Measurements from ENCODE around the gene FRAS1.

The FRAS1 gene

DNA sequence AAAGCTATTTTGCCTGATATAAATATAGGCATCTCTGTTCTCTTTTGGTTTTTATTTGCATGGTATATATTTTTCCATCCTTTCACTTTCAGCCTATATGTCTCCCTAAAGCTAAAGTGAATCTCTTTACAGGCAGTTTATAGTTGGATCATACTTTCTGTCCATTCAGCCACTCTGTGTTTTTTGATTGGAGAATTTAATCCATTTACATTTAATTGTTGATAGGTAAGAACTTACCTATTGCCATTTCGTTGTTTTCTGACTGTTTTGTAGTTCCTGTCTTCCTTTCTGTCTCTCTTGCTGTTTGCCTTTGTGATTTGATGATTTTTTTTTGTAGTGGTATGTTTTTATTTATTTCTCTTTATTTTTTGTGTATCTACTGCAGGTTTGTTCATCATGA is 338.5 kb downstream of the FRAS1 start:
- FAIRE-seq (no peak), DNase-seq (ENCODE audit: insufficient read length, low spot score) (no peak)
- no peak for TF ChIP-seq CTCF (IDR thresholded peaks at IDR 0.05; ENCODE audit: insufficient read depth, missing control alignments)

GRCh38 chr4:78396613-78397291 is 339.6 kb downstream of the FRAS1 start:
- no peak for TF ChIP-seq CTCF (IDR thresholded peaks at IDR 0.05; ENCODE audit: insufficient read depth, missing control alignments)
- FAIRE-seq, result no peak
- DNase-seq (ENCODE audit: insufficient read length, low spot score), result no peak

DNA sequence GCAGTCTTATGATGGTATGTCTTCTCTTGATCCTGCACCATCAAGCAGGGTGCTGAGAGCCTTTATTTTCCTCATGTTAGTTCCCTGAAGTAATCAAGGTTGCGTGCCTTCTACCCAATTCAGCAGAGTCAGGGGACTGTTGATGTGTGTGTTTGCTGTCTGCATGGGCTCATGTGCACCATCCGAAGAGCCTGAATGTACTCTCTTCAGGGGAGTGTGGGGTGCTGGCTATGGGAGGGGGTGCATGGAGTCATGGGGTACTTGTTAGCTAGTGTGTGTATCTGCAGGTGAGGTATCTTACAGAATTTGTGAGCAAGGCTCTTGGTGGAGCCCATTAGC is 340.1 kb downstream of the FRAS1 start:
- TF ChIP-seq CTCF (IDR thresholded peaks at IDR 0.05; ENCODE audit: insufficient read depth, missing control alignments), result no peak
- DNase-seq (ENCODE audit: insufficient read length, low spot score) (no peak), FAIRE-seq (no peak)

DNA sequence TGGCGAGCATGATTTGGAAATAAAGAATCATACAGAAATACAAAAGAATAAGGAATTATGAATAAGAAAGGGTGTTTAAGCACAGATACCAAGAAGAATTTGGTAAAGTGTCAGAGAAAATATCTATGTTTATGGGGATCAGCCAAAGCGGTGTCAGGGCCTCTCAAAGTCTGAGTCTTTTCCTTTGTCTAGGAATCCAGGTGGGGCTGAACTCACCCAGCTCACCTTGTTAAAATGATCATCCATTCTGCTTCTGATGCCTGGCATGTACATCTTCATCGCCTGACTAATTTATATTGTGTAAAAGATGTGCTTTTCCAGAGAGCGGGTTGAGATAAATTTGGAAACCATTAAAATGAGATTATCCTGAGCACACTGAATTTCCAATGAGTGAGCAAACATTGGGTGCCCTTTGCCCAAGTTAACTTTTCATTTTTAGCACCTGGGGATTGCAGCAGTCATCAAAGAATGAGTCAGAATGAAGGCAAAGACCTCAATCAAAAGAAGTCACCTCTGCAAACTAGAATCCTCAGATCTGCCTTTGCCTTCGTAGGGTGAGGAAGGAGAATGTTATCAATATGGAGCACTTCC is 352.6 kb downstream of the FRAS1 start:
- DNase-seq (ENCODE audit: insufficient read length, low spot score) (no peak), FAIRE-seq (no peak)
- TF ChIP-seq CTCF (IDR thresholded peaks at IDR 0.05; ENCODE audit: insufficient read depth, missing control alignments), result no peak

DNA sequence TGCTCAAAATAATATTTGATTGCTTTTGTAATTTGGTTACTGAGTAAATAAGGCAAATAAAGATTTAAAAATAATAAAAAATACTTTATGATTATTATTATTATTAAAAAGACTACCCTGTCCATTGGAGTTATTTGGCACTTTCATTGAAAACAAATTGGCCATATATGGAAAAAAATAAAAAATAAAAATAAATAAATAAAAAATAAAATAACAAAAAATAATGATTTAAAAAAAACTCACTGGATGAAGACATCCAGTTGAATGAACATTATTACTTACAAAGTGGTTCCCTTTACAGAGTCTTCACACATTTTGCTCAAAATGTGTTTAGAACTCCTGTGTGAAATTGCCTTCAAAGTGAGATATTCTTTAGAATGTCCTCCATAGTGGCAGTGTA is 353.1 kb downstream of the FRAS1 start:
- DNase-seq (ENCODE audit: insufficient read length, low spot score) (no peak), FAIRE-seq (no peak)
- TF ChIP-seq CTCF (IDR thresholded peaks at IDR 0.05; ENCODE audit: insufficient read depth, missing control alignments), result no peak

DNA sequence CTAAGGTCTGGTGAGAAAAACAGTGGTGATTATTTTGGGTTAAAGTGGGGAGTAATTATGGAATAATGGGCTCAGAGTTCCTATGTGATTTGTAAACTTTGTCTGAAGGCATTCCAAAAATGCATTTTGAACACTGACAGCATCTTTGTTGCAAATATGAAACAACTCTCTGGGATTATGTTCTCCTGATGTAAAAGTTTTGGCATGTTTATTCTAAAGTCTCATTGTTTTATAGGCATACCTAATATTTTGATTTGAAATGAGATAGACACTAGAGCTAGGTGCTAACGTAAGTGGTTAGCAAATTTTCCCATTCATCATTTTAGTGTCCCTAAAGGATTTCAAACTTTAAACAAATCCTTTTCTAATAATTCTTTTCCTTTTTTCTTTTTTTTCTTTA is 353.6 kb downstream of the FRAS1 start:
- no peak for TF ChIP-seq CTCF (IDR thresholded peaks at IDR 0.05; ENCODE audit: insufficient read depth, missing control alignments)
- DNase-seq (ENCODE audit: insufficient read length, low spot score) (no peak), FAIRE-seq (peak; percentile 25)

GRCh38 chr4:78414116-78414515 is 357.0 kb downstream of the FRAS1 start:
- FAIRE-seq, result no peak
- DNase-seq (ENCODE audit: insufficient read length, low spot score), result no peak
- no peak for TF ChIP-seq CTCF (IDR thresholded peaks at IDR 0.05; ENCODE audit: insufficient read depth, missing control alignments)

Data from D721Med (cell line).